ENCODE data around the gene KNCN.

KNCN gene

DNA sequence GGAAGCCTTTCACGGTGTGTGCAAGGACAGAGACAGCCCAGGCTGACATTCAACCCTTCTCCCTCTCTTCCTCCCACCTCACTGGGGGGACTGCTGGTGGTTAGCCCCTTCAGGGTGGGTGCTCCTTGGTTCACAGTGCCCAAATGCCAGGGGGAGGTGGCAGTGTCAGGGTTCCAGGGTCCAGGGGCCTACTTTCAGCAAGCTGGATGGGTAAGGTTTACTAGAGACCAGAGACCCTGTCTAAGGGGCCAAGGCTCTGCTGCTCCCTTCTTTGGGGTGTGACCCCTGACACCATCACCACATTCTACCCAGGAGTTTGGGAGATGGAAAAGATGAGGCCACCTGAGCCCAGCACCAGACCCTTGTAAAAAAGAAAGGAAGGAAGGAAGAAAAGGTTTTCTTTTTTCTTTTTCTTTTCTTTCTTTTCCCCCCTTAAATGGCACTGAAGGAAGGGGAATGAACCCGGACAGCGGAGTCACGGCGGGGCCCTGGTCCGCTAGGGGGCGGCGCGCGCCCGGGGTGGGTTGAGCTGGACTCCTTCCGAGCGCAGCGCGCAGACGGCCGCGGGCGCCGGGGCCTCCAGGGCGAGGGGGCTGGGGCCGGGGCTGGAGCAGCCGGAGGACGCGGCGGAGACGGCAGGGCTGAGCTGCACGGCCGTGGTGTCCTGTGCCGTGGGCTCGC lies 18.8 kb downstream of the KNCN start:
- no peak overlapping the region for H3K27ac Mint-ChIP-seq
- peaks cover 23% of the 10 kb centered on the region for H3K9me3 Mint-ChIP-seq
- no peaks in the 10 kb centered on the region for H3K36me3 Mint-ChIP-seq (ENCODE audit: low read depth)
- TF ChIP-seq, protein P1, sequence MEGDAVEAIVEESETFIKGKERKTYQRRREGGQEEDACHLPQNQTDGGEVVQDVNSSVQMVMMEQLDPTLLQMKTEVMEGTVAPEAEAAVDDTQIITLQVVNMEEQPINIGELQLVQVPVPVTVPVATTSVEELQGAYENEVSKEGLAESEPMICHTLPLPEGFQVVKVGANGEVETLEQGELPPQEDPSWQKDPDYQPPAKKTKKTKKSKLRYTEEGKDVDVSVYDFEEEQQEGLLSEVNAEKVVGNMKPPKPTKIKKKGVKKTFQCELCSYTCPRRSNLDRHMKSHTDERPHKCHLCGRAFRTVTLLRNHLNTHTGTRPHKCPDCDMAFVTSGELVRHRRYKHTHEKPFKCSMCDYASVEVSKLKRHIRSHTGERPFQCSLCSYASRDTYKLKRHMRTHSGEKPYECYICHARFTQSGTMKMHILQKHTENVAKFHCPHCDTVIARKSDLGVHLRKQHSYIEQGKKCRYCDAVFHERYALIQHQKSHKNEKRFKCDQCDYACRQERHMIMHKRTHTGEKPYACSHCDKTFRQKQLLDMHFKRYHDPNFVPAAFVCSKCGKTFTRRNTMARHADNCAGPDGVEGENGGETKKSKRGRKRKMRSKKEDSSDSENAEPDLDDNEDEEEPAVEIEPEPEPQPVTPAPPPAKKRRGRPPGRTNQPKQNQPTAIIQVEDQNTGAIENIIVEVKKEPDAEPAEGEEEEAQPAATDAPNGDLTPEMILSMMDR (IDR thresholded peaks at IDR 0.05), result peak; percentile 69
- peak; percentile 89 for DNase-seq
- peak overlapping the region; percentile 35 for H3K4me3 Mint-ChIP-seq
- peaks cover 92% of the 10 kb centered on the region for H3K27me3 Mint-ChIP-seq (ENCODE audit: low read depth, poor library complexity)
- peaks cover 7% of the 10 kb centered on the region for H3K4me1 Mint-ChIP-seq

DNA sequence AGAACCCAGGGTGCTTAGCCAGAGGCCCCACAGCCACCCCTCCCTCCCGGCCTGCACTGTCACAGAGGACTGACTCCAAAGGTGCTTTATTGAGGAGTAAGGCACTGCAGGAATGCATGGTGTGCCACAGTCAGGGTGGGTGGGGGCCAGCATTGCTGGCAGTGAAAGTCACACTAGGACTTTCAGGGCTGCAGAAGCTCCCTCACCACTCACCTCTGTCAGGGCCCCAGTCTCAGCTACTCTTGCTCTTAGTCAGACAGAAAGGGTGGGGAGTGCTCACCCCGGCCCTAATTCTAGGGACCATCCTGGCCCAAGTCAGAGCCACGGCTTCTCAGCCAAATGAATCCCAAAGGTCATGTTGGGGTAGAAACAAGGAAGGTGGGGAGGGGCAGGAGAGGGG lies 19.4 kb downstream of the KNCN start:
- peaks cover 18% of the 10 kb centered on the region for H3K9me3 Mint-ChIP-seq
- H3K4me3 Mint-ChIP-seq, result no peak overlapping the region
- no peak overlapping the region for H3K27ac Mint-ChIP-seq
- DNase-seq, result no peak
- H3K27me3 Mint-ChIP-seq (ENCODE audit: low read depth, poor library complexity), result peaks cover 92% of the 10 kb centered on the region
- peaks cover 12% of the 10 kb centered on the region for H3K4me1 Mint-ChIP-seq
- TF ChIP-seq, protein P1 (IDR thresholded peaks at IDR 0.05), result no peak
- no peaks in the 10 kb centered on the region for H3K36me3 Mint-ChIP-seq (ENCODE audit: low read depth)

DNA sequence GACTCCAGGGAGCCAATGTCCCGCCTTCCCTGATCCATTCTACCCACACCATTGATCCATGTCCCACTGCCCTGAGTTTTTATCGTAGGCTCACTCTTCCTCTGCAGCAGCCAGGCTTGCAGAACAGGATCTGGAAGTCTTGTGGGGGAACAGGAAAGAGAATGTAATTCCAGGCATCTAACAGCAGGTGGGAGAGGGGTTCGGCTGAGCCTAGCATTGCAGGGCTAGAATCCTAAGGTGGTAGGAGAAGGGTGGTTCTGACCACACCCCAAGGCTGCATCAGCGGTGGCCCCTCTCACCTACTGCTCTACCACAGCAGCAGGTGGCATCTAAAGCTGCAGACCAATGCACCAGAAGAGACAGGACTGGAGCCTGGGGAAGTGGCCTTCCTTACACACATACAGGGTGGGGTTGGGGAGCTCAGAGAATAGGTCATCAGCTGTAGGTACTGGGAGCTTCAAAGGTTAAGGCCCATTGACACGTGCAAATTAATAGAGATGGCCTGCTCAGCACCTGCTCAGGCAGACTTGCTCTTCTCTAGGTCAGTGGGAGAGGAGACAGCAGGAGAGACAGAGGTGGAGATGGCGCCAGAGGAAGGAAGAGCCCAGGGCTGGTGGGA lies 20.5 kb downstream of the KNCN start:
- Mint-ChIP-seq H3K9me3 (peaks cover 7% of the 10 kb centered on the region), H3K27me3 (ENCODE audit: low read depth, poor library complexity) (peaks cover 92% of the 10 kb centered on the region), H3K4me3 (no peak overlapping the region), H3K4me1 (peaks cover 24% of the 10 kb centered on the region), H3K36me3 (ENCODE audit: low read depth) (no peaks in the 10 kb centered on the region), H3K27ac (no peak overlapping the region)
- TF ChIP-seq, protein P1 (IDR thresholded peaks at IDR 0.05), result no peak
- no peak for DNase-seq

DNA sequence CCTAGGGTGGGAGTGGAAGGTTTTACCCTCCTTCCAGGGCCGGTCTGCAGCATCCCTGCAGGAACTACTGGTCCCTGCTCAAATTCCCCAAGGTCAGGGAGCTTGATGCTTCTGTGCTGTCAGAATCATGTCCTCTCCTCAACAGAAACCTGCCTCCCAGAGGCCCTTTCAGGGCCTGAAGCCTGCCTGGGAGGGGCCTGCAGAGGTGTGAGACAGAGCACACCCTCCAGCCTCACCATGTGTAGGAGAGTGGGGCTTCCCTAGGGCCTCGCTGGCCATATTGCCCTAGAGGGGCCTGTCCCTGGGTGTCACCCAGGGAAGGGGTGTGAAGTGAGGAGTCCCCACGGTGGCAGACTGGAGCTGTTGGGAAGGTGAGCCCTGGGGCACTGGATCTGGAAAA lies 21.1 kb downstream of the KNCN start:
- H3K4me1 Mint-ChIP-seq, result peaks cover 30% of the 10 kb centered on the region
- no peak overlapping the region for H3K4me3 Mint-ChIP-seq
- no peak for DNase-seq
- peaks cover 7% of the 10 kb centered on the region for H3K9me3 Mint-ChIP-seq
- peaks cover 95% of the 10 kb centered on the region for H3K27me3 Mint-ChIP-seq (ENCODE audit: low read depth, poor library complexity)
- TF ChIP-seq, protein P1 (IDR thresholded peaks at IDR 0.05), result no peak
- no peaks in the 10 kb centered on the region for H3K36me3 Mint-ChIP-seq (ENCODE audit: low read depth)
- no peak overlapping the region for H3K27ac Mint-ChIP-seq

DNA sequence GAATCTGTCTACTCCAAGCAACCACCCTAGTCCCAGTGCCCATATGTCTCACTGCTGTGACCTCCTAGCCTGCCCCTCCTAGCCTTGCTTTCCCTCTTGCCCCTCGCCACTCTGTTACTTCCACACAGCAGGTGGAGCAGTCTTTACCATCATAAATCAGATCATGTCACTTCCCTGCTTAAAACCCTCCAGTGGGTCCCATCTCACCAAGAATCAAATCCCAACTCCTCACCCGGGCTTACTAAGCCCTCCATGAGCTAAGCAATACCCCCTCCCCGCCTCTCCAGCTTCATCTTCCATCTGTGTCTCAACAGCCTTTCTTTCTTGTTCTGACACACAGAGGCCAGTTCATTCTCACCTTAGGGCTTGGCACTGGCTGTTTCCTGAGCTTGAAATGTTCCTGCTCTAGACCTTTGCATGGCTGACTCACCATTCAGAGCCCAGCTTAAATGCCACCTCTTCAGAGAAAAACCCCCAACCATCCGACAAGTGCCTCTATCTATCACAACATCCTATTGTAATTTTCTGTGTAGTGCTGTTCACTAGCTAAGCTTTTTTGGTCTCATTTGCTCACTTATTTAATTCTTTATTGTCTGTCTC lies 22.3 kb downstream of the KNCN start:
- TF ChIP-seq, protein P1 (IDR thresholded peaks at IDR 0.05), result no peak
- Mint-ChIP-seq H3K36me3 (ENCODE audit: low read depth) (no peaks in the 10 kb centered on the region), H3K4me3 (no peak overlapping the region), H3K27me3 (ENCODE audit: low read depth, poor library complexity) (peaks cover 95% of the 10 kb centered on the region), H3K9me3 (no peaks in the 10 kb centered on the region), H3K27ac (no peak overlapping the region), H3K4me1 (peaks cover 39% of the 10 kb centered on the region)
- DNase-seq, result no peak
